H1 (cell line): ENCODE measurements around the gene KIR2DL1.
"Not testable (repeated sequence)": the region's sequence is repeated elsewhere in the genome, so short reads cannot be mapped to it uniquely, and the experiment has no call there.

Source experiments
- CHD2 ChIP-seq: IDR thresholded peaks from 2 replicates; pipeline ENCODE4 v1.6.1; 2012; ENCODE audit warnings: low read length, improper control_type of control experiment
- EP300 ChIP-seq, 2 experiments: IDR thresholded peaks; 1 replicate in 1 of 2; 2 replicates in 1 of 2; pipeline ENCODE4 v1.6.1; 2011 to 2012; ENCODE audit warnings: low read depth in 2 of 2, low read length in 2 of 2, mild to moderate bottlenecking in 2 of 2, borderline replicate concordance in 1 of 2, inconsistent platforms in 1 of 2, moderate library complexity in 1 of 2
- JUND ChIP-seq: IDR thresholded peaks from 2 replicates; pipeline ENCODE4 v1.6.1; 2011; ENCODE audit warnings: mild to moderate bottlenecking, improper control_type of control experiment, low read length
- MAX ChIP-seq: IDR thresholded peaks from 2 replicates; pipeline ENCODE4 v1.6.1; 2012; ENCODE audit warnings: inconsistent platforms
- SRF ChIP-seq: IDR thresholded peaks from 2 replicates; pipeline ENCODE4 v1.6.1; 2011; ENCODE audit warnings: mild to moderate bottlenecking, low read depth, low read length, moderate library complexity
- TF ChIP-seq, protein P1 (sequence below), 3 experiments: IDR thresholded peaks; 1 replicate in 2 of 3; 2 replicates in 1 of 3; pipeline versions ENCODE4 v1.5.1 to v1.6.1; 2011; ENCODE audit warnings: low read length in 3 of 3, mild to moderate bottlenecking in 3 of 3, inconsistent platforms in 2 of 3, low read depth in 1 of 3, moderate library complexity in 1 of 3; ENCODE audit not compliant: insufficient read depth in 1 of 3; ENCODE audit errors: control extremely low read depth in 1 of 3

GRCh38 chr19:54775830-54776229 lies 6.2 kb downstream of the KIR2DL1 start:
- not testable (repeated sequence) for TF ChIP-seq EP300 (IDR thresholded peaks at IDR 0.05; ENCODE audit: borderline replicate concordance in 1 of 2, low read depth in 2 of 2, low read length in 2 of 2); CHD2; MAX; SRF; JUND
- TF ChIP-seq, protein P1, sequence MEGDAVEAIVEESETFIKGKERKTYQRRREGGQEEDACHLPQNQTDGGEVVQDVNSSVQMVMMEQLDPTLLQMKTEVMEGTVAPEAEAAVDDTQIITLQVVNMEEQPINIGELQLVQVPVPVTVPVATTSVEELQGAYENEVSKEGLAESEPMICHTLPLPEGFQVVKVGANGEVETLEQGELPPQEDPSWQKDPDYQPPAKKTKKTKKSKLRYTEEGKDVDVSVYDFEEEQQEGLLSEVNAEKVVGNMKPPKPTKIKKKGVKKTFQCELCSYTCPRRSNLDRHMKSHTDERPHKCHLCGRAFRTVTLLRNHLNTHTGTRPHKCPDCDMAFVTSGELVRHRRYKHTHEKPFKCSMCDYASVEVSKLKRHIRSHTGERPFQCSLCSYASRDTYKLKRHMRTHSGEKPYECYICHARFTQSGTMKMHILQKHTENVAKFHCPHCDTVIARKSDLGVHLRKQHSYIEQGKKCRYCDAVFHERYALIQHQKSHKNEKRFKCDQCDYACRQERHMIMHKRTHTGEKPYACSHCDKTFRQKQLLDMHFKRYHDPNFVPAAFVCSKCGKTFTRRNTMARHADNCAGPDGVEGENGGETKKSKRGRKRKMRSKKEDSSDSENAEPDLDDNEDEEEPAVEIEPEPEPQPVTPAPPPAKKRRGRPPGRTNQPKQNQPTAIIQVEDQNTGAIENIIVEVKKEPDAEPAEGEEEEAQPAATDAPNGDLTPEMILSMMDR (IDR thresholded peaks at IDR 0.05; ENCODE audit: control extremely low read depth in 1 of 3, insufficient read depth in 1 of 3, low read depth in 1 of 3, low read length in 3 of 3), result not testable (repeated sequence)
